Activated CD8-positive, alpha-beta memory T cell treated with anti-CD3 and anti-CD28 coated beads for 4 hours (primary cell): ENCODE data around the gene LDB1.

ENCODE experiments used
- DNase-seq, 2 donors: peaks; one replicate each; pipeline ENCODE4 v3.0.0-alpha.2; 2020; ENCODE audit warnings: low read depth in 2 of 2

LDB1 gene

GRCh38 chr10:102064503-102064867 lies 55.7 kb downstream of the LDB1 start:
- no peak for DNase-seq

- no peak for DNase-seq
Observed at GRCh38 chr10:102059987-102060386, 60.2 kb downstream of the LDB1 start.
